GM21737 (cell line): ENCODE measurements around the gene CCDC27.
"Not testable (repeated sequence)": the region's sequence is repeated elsewhere in the genome, so short reads cannot be mapped to it uniquely, and the experiment has no call there.

ENCODE experiments used
- ATAC-seq: cut with Tn5 transposase; IDR thresholded peaks from one replicate; pipeline ENCODE4 v1.9.1; 2021; ENCODE audit warnings: mild to moderate bottlenecking, moderate library complexity; ENCODE audit not compliant: unreplicated experiment

The CCDC27 gene

GRCh38 chr1:3788756-3789420 is 36.6 kb downstream of the CCDC27 start:
- ATAC-seq = no peak

GRCh38 chr1:3789421-3790300 is 37.4 kb downstream of the CCDC27 start:
- ATAC-seq = no peak

DNA sequence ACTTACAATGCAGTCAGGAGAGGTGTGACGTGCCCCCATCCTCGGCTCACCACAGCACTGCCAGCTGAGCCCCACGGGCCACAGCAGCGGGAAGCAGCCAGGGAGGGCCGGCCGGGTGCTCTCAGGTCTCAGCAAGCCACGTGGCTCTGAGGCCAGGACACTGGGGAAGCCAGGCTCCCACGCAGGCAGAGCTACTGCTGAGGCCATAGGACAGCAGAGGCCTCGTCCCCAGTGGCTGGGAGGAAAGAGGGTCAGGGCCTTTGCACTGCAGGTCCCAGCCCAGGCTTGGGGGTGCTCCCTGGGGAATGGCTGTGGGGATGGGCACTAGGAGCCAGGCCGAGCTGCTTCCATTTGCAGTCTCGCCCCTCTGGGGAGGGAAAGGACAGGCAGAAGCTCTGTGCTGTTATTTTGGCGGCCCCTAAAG is 38.3 kb downstream of the CCDC27 start:
- ATAC-seq = no peak

DNA sequence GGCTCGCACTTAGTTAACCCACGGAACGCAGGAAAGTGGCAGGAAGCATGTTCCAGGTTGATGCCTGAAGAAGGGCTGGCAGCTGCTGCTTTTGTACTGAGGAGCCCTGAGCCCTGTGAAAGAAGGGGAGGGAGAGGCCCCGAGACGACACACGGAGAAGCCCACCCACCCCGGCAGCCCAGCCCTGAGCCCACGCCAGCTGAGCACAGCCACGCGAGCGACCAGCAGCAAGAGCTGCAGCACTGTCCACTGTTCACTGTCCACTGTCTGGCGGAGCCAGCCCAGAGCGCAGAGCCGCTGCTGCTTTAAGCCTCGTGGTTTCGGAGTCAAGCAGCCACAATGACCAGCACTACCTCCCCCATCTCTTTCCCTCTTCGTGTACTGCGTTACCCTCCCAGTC is 38.7 kb downstream of the CCDC27 start:
- no peak for ATAC-seq

DNA sequence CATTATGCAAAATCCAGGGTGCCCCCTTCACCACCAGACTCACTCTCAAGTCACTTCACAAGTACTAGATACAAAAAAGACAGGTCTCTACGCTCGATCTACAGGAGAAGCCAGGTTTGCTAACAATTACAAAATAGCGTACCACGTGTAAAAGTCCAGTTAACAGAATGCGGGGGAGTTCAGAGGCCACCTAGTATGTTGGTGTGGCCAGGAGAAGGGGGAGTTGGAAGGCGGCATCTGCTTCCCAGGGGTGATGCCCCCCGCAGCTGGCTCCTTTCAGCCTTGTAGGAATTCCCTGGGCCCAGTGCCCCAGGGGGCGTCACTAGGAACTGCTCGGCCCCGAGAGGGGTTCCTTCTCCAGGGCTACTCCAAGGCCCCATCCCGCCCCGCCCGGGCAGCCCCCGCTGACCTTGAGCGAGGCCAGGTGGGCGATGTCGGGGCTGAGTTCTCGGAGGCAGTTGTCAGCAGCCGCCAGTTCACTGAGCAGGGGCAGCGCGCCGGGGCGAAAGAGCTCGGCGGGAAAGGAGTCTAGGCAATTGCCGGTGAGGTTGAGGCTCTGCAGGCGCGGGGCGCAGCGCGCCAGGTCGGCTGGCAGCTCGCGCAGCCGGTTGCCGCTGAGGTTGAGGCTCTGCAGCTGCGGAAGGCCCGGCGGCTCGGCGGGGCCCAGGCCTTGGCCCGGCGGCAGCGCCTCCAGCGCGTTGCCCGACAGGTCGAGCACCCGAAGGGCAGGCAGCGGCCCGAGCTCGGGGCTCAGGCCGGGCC is 43.4 kb downstream of the CCDC27 start:
- ATAC-seq = peak; percentile 27

- ATAC-seq = peak; percentile 97
Measured at GRCh38 chr1:3796215-3797061, 44.2 kb downstream of the CCDC27 start, which contains the start of gene LRRC47. Gene LRRC47 (minus strand): TSS chr1:3796498. CDS start chr1:3796476, 22 bp downstream.

DNA sequence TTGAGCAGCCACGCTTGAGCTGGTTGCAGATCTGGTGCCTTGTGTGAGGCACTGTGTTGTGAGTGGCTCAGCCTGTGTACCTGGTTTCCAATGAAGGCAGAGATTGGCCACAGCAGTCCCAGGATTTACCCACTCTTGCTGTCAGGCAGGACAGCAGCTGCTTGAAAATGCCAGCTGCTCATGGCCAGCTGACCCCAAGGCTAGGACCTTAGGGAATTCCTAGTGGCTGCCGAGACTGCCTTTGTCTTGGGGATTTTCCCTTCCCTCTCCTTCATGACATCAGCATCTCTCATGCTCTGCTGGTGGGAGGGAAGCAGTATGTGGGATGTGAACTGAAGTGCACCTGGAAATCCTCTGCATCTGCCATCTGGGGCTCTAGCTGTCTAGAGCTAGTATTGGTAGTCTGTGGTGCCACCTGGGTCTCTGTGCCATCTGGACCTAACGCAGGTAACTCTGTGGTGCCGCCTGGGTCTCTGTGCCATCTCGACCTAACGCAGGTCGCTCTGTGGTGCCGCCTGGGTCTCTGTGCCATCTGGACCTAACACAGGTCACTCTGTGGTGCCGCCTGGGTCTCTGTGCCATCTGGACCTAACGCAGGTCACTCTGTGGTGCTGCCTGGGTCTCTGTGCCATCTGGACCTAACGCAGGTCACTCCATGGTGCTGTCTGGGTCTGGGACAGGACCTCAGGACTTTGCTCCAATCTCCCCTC is 47.9 kb downstream of the CCDC27 start:
- ATAC-seq = no peak

DNA sequence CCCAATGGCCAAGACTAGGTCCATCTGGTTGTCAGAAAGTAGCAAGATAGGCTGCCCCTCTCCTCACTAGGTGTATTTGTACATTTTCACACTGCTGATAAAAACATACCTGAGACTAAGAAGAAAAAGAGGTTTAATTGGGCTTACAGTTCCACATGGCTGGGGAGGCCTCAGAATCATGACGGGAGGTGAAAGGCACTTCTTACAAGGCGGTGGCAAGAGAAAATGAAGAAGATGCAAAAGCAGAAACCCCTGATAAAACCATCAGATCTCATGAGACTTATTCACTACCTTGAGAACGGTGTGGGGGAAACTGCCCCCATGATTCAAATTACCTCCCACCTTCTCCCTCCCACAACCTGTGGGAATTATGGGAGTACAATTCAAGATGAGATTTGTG is 48.5 kb downstream of the CCDC27 start:
- not testable (repeated sequence) for ATAC-seq

- ATAC-seq = no peak
Measured at GRCh38 chr1:3803905-3804626, 51.8 kb downstream of the CCDC27 start.

DNA sequence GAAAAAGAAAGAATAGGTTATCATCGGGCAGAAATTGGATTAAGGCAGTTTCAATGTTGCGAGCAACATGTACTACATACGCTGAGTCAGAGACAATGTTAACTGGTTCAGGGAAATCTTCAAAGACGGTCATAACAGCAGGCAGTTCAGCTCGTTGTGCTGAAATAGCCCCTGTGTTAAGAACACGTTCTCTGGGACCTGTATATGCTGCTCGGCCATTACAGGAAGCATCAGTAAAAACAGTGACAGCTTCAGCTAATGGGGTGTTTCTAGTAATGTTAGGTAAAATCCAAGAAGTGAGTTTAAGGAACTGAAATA is 52.3 kb downstream of the CCDC27 start:
- ATAC-seq = not testable (repeated sequence)

DNA sequence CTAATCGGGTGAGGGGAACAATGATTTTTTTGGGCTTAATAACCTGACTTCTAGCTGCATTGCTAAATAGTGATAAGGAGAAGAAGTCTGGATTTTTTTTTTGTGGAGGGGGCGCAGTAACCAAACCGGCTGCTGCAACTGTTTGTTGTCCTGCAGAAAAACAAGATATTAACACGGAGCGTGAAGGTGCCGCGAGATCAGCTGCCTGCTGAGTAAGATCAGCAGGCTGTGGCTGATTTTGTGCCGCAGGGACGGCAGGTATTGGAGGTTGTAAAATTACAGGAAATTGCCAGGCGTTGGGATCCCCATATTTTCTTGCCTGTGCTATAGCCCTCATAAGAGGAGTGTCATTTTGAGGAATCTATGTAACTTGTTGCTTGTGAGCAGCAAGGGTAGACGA is 52.8 kb downstream of the CCDC27 start:
- ATAC-seq = no peak

- no peak for ATAC-seq
Measured at GRCh38 chr1:3807769-3808168, 55.5 kb downstream of the CCDC27 start.

- no peak for ATAC-seq
Measured at GRCh38 chr1:3809680-3810079, 57.4 kb downstream of the CCDC27 start.

- not testable (repeated sequence) for ATAC-seq
Measured at GRCh38 chr1:3810149-3810761, 58.0 kb downstream of the CCDC27 start.

DNA sequence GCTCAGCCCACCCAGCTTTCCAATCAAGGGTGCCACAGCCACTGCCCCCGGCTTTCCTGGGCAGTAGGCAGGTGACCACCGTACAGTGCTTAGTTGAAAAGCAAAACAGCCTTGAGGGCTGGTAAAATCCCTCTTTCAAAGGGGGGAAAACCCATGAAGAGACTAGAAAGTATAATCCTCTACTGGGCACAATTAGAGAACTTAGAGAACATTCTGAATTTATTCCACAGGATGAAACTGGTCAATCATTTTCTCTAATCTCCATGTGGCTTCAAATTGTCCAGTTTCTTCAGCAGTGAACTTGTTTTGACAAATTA is 59.3 kb downstream of the CCDC27 start:
- ATAC-seq = no peak

GRCh38 chr1:3814065-3814464 is 61.8 kb downstream of the CCDC27 start:
- no peak for ATAC-seq

DNA sequence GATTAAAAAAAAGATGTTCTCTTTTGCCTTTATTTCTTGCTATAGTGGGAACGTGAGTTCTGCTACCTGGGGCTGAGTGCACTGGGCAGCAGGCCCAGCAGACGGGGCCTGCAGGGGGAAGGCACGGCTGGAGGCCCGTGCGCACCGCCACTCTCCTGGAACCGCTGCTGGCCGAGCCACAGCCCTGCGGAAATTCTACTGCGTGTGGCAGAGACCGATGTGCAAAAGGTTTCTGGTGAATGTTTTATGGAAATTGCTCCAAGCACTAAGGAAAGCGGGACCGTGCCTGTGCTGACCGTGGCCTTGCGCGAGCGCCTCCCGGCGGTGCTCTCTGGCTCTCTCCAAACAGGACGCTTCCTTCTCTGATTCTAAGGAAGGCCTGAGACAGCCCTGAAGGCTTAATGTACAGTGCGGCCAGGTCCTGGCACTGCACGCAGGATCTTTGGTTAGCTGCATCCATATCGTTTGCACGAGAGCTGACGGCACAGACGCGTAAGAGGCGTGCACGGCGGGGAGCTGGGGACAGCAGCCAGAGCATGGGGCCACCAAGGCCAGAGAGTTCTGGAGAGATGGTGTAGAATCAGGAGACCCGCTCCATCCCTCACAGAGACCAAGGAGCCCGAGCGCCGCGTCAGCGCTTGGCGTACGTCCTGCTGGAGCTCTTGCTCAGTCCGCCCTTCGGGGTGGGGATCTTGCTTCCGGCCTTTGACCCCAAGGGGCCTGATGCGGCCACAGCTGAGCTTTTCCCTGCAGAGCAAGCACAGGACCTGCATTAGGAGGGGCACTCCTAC is 62.7 kb downstream of the CCDC27 start:
- ATAC-seq = no peak
